HEK293 (cell line): ENCODE data around the gene IDUA.

ENCODE experiments used
- CTCF ChIA-PET: fragments of 350-600 bp; formaldehyde crosslinking; extraction: SDS; loops from one replicate; lab custom pipeline; 2021; ENCODE audit warnings: antibody characterized with exemption; lab: Yijun Ruan, JAX
- POLR2A ChIA-PET: fragments of 300-600 bp; formaldehyde crosslinking; extraction: SDS; loops from one replicate; lab custom pipeline; 2020; ENCODE audit warnings: antibody characterized with exemption, inconsistent platforms; lab: Yijun Ruan, JAX
- H3K27ac ChIP-seq: fragments of 200-500 bp; sonication (Bioruptor generic); 2 replicates; pipeline ENCODE4 v1.5.1; 2014; ENCODE audit warnings: low read depth, low read length, control low read depth, inconsistent platforms; ENCODE audit errors: extremely low read depth
- H3K36me3 ChIP-seq, 2 experiments: fragments of 200-500 bp in 1 of 2; sonication (Bioruptor generic) in 1 of 2; 1 replicate in 1 of 2; 2 replicates in 1 of 2; pipeline ENCODE4 v1.5.1; 2014 to 2017; ENCODE audit warnings: inconsistent platforms in 2 of 2, low read length in 2 of 2; ENCODE audit not compliant: control insufficient read depth in 2 of 2, insufficient read depth in 1 of 2
- H3K4me1 ChIP-seq: fragments of 200-500 bp; sonication (Bioruptor generic); 2 replicates; pipeline ENCODE4 v1.5.1; 2014; ENCODE audit warnings: mild to moderate bottlenecking, low read length, inconsistent platforms; ENCODE audit not compliant: control insufficient read depth, insufficient read depth
- H3K4me3 ChIP-seq: 2 replicates; pipeline ENCODE4 v1.5.1; 2011; ENCODE audit warnings: low read depth, mild to moderate bottlenecking, control low read depth, low read length, moderate library complexity
- H3K9me3 ChIP-seq: fragments of 200-500 bp; sonication (Bioruptor generic); 2 replicates; pipeline ENCODE4 v1.5.1; 2014; ENCODE audit warnings: low read depth, low read length, inconsistent platforms; ENCODE audit not compliant: control insufficient read depth, insufficient read depth
- BCL6B ChIP-seq: fragments of 450-650 bp; formaldehyde crosslinking; IDR thresholded peaks from 2 replicates; pipeline ENCODE4 v1.5.1; 2017; ENCODE audit warnings: missing biosample characterization, missing genetic modification characterization
- ELK4 ChIP-seq: IDR thresholded peaks from 2 replicates; pipeline ENCODE4 v1.6.1; 2011; ENCODE audit warnings: mild to moderate bottlenecking, low read depth, low read length, borderline replicate concordance
- GLI4 ChIP-seq: fragments of 450-650 bp; formaldehyde crosslinking; IDR thresholded peaks from 2 replicates; pipeline ENCODE4 v1.5.1; 2016; ENCODE audit warnings: missing biosample characterization, missing genetic modification characterization
- KLF1 ChIP-seq: fragments of 450-650 bp; formaldehyde crosslinking; IDR thresholded peaks from 2 replicates; pipeline ENCODE4 v1.5.1; 2016; ENCODE audit warnings: missing biosample characterization, missing genetic modification characterization
- KLF10 ChIP-seq: fragments of 450-650 bp; IDR thresholded peaks from 2 replicates; pipeline ENCODE4 v1.5.1; 2018; ENCODE audit warnings: missing biosample characterization, mild to moderate bottlenecking, missing genetic modification characterization
- KLF17 ChIP-seq: fragments of 450-650 bp; formaldehyde crosslinking; IDR thresholded peaks from 2 replicates; pipeline ENCODE4 v1.5.1; 2016; ENCODE audit warnings: missing biosample characterization, missing genetic modification characterization
- PRDM4 ChIP-seq: fragments of 450-650 bp; formaldehyde crosslinking; IDR thresholded peaks from 2 replicates; pipeline ENCODE4 v1.5.1; 2017; ENCODE audit warnings: missing biosample characterization, missing genetic modification characterization
- SCRT2 ChIP-seq: fragments of 450-650 bp; formaldehyde crosslinking; IDR thresholded peaks from 2 replicates; pipeline ENCODE4 v1.5.1; 2016; ENCODE audit warnings: missing biosample characterization, missing genetic modification characterization
- YY2 ChIP-seq: fragments of 450-650 bp; formaldehyde crosslinking; IDR thresholded peaks from 2 replicates; pipeline ENCODE4 v1.5.1; 2016; ENCODE audit warnings: missing biosample characterization, missing genetic modification characterization
- ZFP69B ChIP-seq: fragments of 450-650 bp; formaldehyde crosslinking; IDR thresholded peaks from 2 replicates; pipeline ENCODE4 v1.5.1; 2016; ENCODE audit warnings: missing biosample characterization, missing genetic modification characterization
- ZNF10 ChIP-seq: fragments of 450-650 bp; formaldehyde crosslinking; IDR thresholded peaks from 2 replicates; pipeline ENCODE4 v1.5.1; 2017; ENCODE audit warnings: missing biosample characterization, missing genetic modification characterization
- ZNF2 ChIP-seq: fragments of 450-650 bp; formaldehyde crosslinking; IDR thresholded peaks from 2 replicates; pipeline ENCODE4 v1.5.1; 2016; ENCODE audit warnings: missing biosample characterization, missing genetic modification characterization
- ZNF211 ChIP-seq: fragments of 450-650 bp; formaldehyde crosslinking; IDR thresholded peaks from 2 replicates; pipeline ENCODE4 v1.5.1; 2016; ENCODE audit warnings: low read depth, missing biosample characterization, missing genetic modification characterization
- ZNF354C ChIP-seq: fragments of 450-650 bp; formaldehyde crosslinking; IDR thresholded peaks from 2 replicates; pipeline ENCODE4 v1.5.1; 2016; ENCODE audit warnings: missing biosample characterization, missing genetic modification characterization, low read depth, borderline replicate concordance
- ZNF473 ChIP-seq: fragments of 450-650 bp; formaldehyde crosslinking; IDR thresholded peaks from 2 replicates; pipeline ENCODE4 v1.5.1; 2017; ENCODE audit warnings: missing biosample characterization, missing genetic modification characterization
- ZNF518A ChIP-seq: fragments of 450-650 bp; formaldehyde crosslinking; conservative IDR thresholded peaks from 2 replicates; pipeline ENCODE4 v1.5.1; 2016; ENCODE audit warnings: low read depth, missing biosample characterization, missing genetic modification characterization
- ZNF600 ChIP-seq: fragments of 450-650 bp; formaldehyde crosslinking; IDR thresholded peaks from 2 replicates; pipeline ENCODE4 v1.5.1; 2016; ENCODE audit warnings: missing biosample characterization, missing genetic modification characterization
- ZNF629 ChIP-seq: fragments of 450-650 bp; formaldehyde crosslinking; IDR thresholded peaks from 2 replicates; pipeline ENCODE4 v1.5.1; 2017; ENCODE audit warnings: missing biosample characterization, missing genetic modification characterization
- ZNF645 ChIP-seq: fragments of 450-650 bp; formaldehyde crosslinking; IDR thresholded peaks from 2 replicates; pipeline ENCODE4; 2016; ENCODE audit warnings: missing biosample characterization, missing genetic modification characterization
- ZNF704 ChIP-seq: fragments of 450-650 bp; formaldehyde crosslinking; IDR thresholded peaks from 2 replicates; pipeline ENCODE4 v1.5.1; 2016; ENCODE audit warnings: missing biosample characterization, missing genetic modification characterization

Gene IDUA

GRCh38 chr4:1036976-1037810 is 50.3 kb downstream of the IDUA start:
- no peaks in the 10 kb centered on the region for H3K9me3 ChIP-seq
- H3K4me3 ChIP-seq = no peak overlapping the region
- H3K27ac ChIP-seq = no peak overlapping the region
- no peaks in the 10 kb centered on the region; the same call in 1 of the 2 replicates for H3K4me1 ChIP-seq
- ChIA-PET POLR2A (no interaction called here), CTCF (no interaction called here)
- no peaks in the 10 kb centered on the region for H3K36me3 ChIP-seq
- TF ChIP-seq GLI4 (tag by site-specific recombination) (no peak), ZFP69B (tag by site-specific recombination) (no peak), KLF1 (tag by site-specific recombination) (no peak), ZNF211 (tag by site-specific recombination) (no peak), KLF10 (tag by site-specific recombination) (no peak), ZNF2 (tag by site-specific recombination) (no peak), SCRT2 (tag by site-specific recombination) (no peak), ZNF629 (tag by site-specific recombination) (no peak), ZNF473 (tag by site-specific recombination) (no peak), PRDM4 (no peak), ZNF354C (no peak), ZNF600 (tag by site-specific recombination) (no peak)

- ChIA-PET POLR2A (no interaction called here), CTCF (no interaction called here)
- Histone ChIP-seq H3K36me3 (no peaks in the 10 kb centered on the region), H3K4me1 (no peaks in the 10 kb centered on the region; the same call in 1 of the 2 replicates), H3K9me3 (no peaks in the 10 kb centered on the region), H3K27ac (no peak overlapping the region), H3K4me3 (no peak overlapping the region)
- TF ChIP-seq BCL6B (tag by site-specific recombination) (no peak), ZNF645 (tag by site-specific recombination) (no peak), ZNF518A (no peak), ELK4 (no peak), KLF17 (tag by site-specific recombination) (no peak), YY2 (tag by site-specific recombination) (no peak), KLF1 (tag by site-specific recombination) (no peak), ZNF10 (tag by site-specific recombination) (no peak), ZNF704 (tag by site-specific recombination) (no peak)
Observed at GRCh38 chr4:1038948-1039492, 52.2 kb downstream of the IDUA start.
